Brain microvascular endothelial cell (primary cell): ENCODE data around the gene CCBE1.

ENCODE experiments used
- DNase-seq: peaks from one replicate; pipeline ENCODE4 v3.0.0-alpha.2; 2020
- H3K27ac ChIP-seq: fragments of 250-450 bp; sonication (Bioruptor Pico); 2 replicates; pipeline ENCODE4 v1.5.1; 2020; ENCODE audit warnings: mild to moderate bottlenecking, moderate library complexity
- H3K27me3 ChIP-seq: fragments of 250-450 bp; sonication (Bioruptor Pico); replicated peaks from 2 replicates; pipeline ENCODE4 v1.5.1; 2020; ENCODE audit warnings: mild to moderate bottlenecking
- H3K36me3 ChIP-seq: fragments of 250-450 bp; sonication (Bioruptor Pico); replicated peaks from 2 replicates; pipeline ENCODE4 v1.5.1; 2020; ENCODE audit warnings: mild to moderate bottlenecking
- H3K4me3 ChIP-seq: 2 replicates; pipeline ENCODE4 v1.5.1; 2011; ENCODE audit warnings: low read depth, mild to moderate bottlenecking, control low read depth, low read length, moderate library complexity
- in situ Hi-C: cut with HindIII; loops from 2 replicates; pipeline ENCODE4 v1.10.0; 2017; ENCODE audit warnings: low sequenced_read_pairs, low pct_ligation_motif_present
- TF ChIP-seq, protein P1 (sequence below): IDR thresholded peaks from 2 replicates; pipeline ENCODE4 v1.5.1; 2011; ENCODE audit warnings: low read depth, mild to moderate bottlenecking, moderate library complexity, low read length, control low read depth, inconsistent platforms; ENCODE audit errors: missing control alignments

Gene CCBE1

DNA sequence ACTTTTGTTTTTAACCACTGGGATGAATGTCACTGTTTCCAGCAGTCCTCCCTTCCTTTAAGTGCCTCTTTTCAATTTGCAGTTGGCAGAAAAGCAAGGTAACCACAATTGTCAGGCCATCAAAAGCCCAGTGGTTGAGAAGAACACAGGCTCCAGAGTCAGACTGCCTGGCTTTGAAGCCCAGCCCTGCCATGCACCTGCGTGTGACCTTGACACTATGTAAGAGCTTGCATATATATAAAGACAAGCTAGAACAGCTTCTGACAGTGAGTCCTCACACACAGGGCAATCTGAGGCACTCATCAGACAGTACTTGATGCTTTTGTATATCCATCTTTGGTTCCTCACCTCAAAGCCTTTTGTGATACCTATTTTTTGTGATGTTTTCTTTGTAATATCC is 11.0 kb downstream of the CCBE1 start:
- DNase-seq = no peak
- no peaks in the 10 kb centered on the region for H3K27me3 ChIP-seq
- no peaks in the 10 kb centered on the region for H3K36me3 ChIP-seq
- no peak overlapping the region for H3K4me3 ChIP-seq
- no peak overlapping the region for H3K27ac ChIP-seq
- TF ChIP-seq, protein P1, sequence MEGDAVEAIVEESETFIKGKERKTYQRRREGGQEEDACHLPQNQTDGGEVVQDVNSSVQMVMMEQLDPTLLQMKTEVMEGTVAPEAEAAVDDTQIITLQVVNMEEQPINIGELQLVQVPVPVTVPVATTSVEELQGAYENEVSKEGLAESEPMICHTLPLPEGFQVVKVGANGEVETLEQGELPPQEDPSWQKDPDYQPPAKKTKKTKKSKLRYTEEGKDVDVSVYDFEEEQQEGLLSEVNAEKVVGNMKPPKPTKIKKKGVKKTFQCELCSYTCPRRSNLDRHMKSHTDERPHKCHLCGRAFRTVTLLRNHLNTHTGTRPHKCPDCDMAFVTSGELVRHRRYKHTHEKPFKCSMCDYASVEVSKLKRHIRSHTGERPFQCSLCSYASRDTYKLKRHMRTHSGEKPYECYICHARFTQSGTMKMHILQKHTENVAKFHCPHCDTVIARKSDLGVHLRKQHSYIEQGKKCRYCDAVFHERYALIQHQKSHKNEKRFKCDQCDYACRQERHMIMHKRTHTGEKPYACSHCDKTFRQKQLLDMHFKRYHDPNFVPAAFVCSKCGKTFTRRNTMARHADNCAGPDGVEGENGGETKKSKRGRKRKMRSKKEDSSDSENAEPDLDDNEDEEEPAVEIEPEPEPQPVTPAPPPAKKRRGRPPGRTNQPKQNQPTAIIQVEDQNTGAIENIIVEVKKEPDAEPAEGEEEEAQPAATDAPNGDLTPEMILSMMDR = no peak
- in situ Hi-C loops = no loop called here

DNA sequence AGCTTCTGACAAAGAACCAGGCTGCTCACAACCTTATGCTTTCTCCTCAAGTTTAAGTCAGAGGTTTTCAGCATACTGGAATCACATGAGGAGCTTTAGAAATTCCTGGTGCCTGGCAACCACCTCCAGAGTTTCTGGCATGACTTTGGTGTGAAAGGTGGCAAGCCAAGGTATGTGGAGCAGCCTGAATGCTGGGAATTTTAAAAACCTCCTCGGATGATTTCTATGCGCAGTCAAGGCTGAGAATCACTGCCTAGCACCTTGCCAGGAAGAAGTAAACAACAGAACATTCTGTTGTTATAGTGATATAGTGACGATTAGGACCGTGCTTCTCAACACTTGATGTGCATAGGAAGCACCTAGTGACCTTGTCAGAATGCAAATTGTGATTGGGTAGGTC is 11.7 kb downstream of the CCBE1 start:
- DNase-seq = no peak
- H3K36me3 ChIP-seq = no peaks in the 10 kb centered on the region
- no peaks in the 10 kb centered on the region for H3K27me3 ChIP-seq
- H3K27ac ChIP-seq = no peak overlapping the region
- H3K4me3 ChIP-seq = no peak overlapping the region
- TF ChIP-seq, protein P1 = no peak
- in situ Hi-C loops = no loop called here

DNA sequence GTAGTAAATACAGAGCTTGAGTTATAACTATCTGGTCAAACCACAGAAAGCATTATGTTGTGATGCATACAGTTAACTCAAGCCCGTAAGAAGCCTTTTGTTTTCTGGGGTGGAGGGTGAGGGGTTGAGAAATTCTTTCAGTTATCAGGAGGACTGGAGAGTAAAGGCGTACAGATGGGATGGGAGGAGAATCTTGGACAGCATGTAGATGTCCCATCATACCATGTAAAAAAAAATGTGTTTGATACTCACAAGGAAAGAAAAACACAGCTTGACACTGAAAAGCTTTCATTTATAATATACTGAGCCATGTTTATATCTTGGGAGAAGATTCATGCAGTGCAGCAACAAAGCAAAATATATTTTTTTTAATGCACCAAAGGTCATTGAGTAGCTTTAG is 12.4 kb downstream of the CCBE1 start:
- TF ChIP-seq, protein P1 = no peak
- DNase-seq = no peak
- Histone ChIP-seq H3K36me3 (no peaks in the 10 kb centered on the region), H3K27ac (no peak overlapping the region), H3K27me3 (no peaks in the 10 kb centered on the region), H3K4me3 (no peak overlapping the region)
- in situ Hi-C loops = no loop called here

DNA sequence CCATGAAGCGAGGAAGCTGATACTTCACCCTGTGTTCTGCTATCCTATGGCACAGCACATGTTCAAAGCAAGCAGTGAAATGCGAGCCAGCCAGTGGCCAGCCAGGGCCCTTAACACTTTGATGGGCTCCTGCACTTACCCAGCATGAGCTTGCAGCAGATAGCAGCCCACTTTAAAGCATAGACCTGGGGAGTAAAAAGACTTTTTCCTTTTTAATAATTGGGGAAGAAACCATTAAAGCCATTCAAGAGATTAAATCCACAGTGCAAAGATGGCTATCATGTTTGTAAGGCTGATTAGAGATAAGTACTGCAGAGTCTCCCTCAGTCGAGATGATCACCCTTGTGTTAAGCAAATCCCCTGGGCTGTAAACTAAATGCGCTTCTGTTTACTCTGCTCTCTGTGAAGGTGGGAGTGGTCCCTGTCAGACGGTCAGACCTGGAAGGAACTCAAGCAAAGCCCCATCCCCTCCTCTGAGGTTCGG is 15.7 kb downstream of the CCBE1 start:
- no peak for DNase-seq
- in situ Hi-C loops = no loop called here
- Histone ChIP-seq H3K27me3 (no peaks in the 10 kb centered on the region), H3K27ac (no peak overlapping the region), H3K4me3 (no peak overlapping the region), H3K36me3 (no peaks in the 10 kb centered on the region)
- TF ChIP-seq, protein P1 = no peak

DNA sequence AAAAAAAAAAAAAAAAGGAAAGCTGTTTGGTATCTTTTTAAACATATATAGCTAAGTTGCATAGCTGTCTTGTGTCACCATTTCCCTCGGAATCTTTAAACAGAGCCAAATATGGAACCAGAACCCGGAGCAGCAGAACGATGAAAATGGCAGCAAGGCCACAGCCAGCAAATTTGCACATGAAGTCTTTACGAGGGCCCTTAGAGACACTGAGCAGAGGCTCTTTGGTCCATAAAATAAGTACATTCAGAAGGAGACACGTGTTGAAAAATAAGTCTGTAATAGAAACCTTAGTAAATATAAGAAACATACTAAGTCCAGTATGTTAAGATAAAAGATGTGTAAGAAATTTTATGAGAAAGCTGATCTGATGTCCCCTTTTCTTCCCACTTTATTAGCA is 16.2 kb downstream of the CCBE1 start:
- H3K27ac ChIP-seq = no peak overlapping the region
- no peak overlapping the region for H3K4me3 ChIP-seq
- no peaks in the 10 kb centered on the region for H3K27me3 ChIP-seq
- in situ Hi-C loops = no loop called here
- TF ChIP-seq, protein P1 = no peak
- no peak for DNase-seq
- no peaks in the 10 kb centered on the region for H3K36me3 ChIP-seq

DNA sequence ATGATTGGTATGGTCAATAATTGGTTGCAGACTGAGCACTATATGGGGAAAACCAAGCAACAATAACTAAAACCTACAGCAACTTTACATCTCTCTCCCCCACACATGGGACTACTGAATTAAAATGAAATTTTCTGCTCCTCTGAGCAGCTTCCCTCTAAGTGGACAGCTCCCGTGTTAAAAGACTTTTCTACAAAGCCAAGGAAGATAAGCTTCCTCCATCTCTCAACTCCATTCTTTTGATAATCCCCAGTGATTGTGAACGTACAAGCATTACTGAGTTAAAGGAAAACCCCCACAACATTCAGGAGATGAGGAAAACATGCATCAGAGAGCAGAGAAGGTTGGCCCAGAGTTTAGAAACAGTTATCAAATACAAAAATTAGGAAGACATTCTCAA is 21.9 kb downstream of the CCBE1 start:
- Histone ChIP-seq H3K36me3 (no peaks in the 10 kb centered on the region), H3K4me3 (no peak overlapping the region), H3K27me3 (no peaks in the 10 kb centered on the region), H3K27ac (no peak overlapping the region)
- DNase-seq = no peak
- TF ChIP-seq, protein P1 = no peak
- in situ Hi-C loops = no loop called here
